NCI-H526 (cell line): ENCODE results near the gene SMYD3.

ENCODE experiments used
- DNase-seq, 2 experiments: peaks; one replicate each; lab custom pipeline; 2025; lab: John Stamatoyannopoulos, UW

The SMYD3 gene

GRCh38 chr1:246506674-246507481, at the start of gene SMYD3:
Gene SMYD3, minus strand, starts transcription at chr1:246507279.
- peak; percentile 53 to 84 for DNase-seq

- no peak for DNase-seq
These were observed 47.1 kb upstream of the SMYD3 start for GRCh38 chr1:246554201-246554600.

- no peak for DNase-seq
These were observed 45.0 kb upstream of the SMYD3 start for GRCh38 chr1:246552110-246552509.

GRCh38 chr1:246550402-246550801, 43.3 kb upstream of the SMYD3 start:
- no peak for DNase-seq

- DNase-seq, result no peak
These were observed 42.6 kb upstream of the SMYD3 start for GRCh38 chr1:246549665-246550064.

- no peak for DNase-seq
These were observed 36.9 kb upstream of the SMYD3 start for GRCh38 chr1:246544001-246544400.

GRCh38 chr1:246540738-246541491, 33.8 kb upstream of the SMYD3 start:
- DNase-seq, result no peak

GRCh38 chr1:246537887-246538286, 30.8 kb upstream of the SMYD3 start:
- DNase-seq, result peak; percentile 1 to 42

- DNase-seq, result no peak
These were observed 30.4 kb upstream of the SMYD3 start for GRCh38 chr1:246537441-246537840.

- no peak for DNase-seq
These were observed 27.0 kb upstream of the SMYD3 start for GRCh38 chr1:246534114-246534513.

GRCh38 chr1:246533371-246533905, 26.4 kb upstream of the SMYD3 start:
- DNase-seq, result no peak

- DNase-seq, result no peak
These were observed 25.4 kb upstream of the SMYD3 start for GRCh38 chr1:246532519-246532918.

GRCh38 chr1:246530482-246530881, 23.4 kb upstream of the SMYD3 start:
- DNase-seq, result no peak

- no peak for DNase-seq
These were observed 22.1 kb upstream of the SMYD3 start for GRCh38 chr1:246528933-246529731.

GRCh38 chr1:246527402-246528088, 20.5 kb upstream of the SMYD3 start:
- DNase-seq, result no peak

GRCh38 chr1:246526915-246527314, 19.8 kb upstream of the SMYD3 start:
- no peak for DNase-seq

- DNase-seq, result no peak
These were observed 19.3 kb upstream of the SMYD3 start for GRCh38 chr1:246526380-246526779.

GRCh38 chr1:246519514-246519913, 12.4 kb upstream of the SMYD3 start:
- no peak for DNase-seq

GRCh38 chr1:246518456-246519205, 11.6 kb upstream of the SMYD3 start:
- DNase-seq, result no peak

- DNase-seq, result no peak
These were observed 10.3 kb upstream of the SMYD3 start for GRCh38 chr1:246517391-246517790.

GRCh38 chr1:246516126-246516525, 9.0 kb upstream of the SMYD3 start:
- DNase-seq, result no peak
